Endothelial cell of umbilical vein (primary cell): ENCODE measurements around the gene SLC25A21. TPM values are rescaled to one million over a fixed set of nuclear protein-coding genes. Genes with fewer than 3 reads are reported as not detected.

Experiments
- BruUV-seq: library from RNA; stranded (reverse); fragments of 400-500 nt; replicated peaks from 2 replicates; lab custom pipeline; 2021; lab: Mats Ljungman, UMichigan
- CTCF ChIA-PET: fragments of 300-600, 350-600 bp; sonication (Branson Sonifier 250); formaldehyde crosslinking; loops from one replicate; lab custom pipeline; 2021; ENCODE audit warnings: antibody characterized with exemption, inconsistent platforms; lab: Charles Lee
- POLR2A ChIA-PET: fragments of 300-600, 350-600 bp; sonication (Branson Sonifier 250); formaldehyde crosslinking; loops from one replicate; lab custom pipeline; 2021; ENCODE audit warnings: antibody characterized with exemption, inconsistent platforms; lab: Charles Lee
- DNase-seq: peaks from one replicate; pipeline ENCODE4 v3.0.0-alpha.2; 2011; ENCODE audit warnings: low read depth, low spot score
- FAIRE-seq: peaks from 2 replicates; lab custom pipeline; 2011; peaks lifted over from hg19 to GRCh38; lab: Jason Lieb, UNC
- H2AFZ ChIP-seq: 2 replicates; pipeline ENCODE4 v1.6.0; 2012; ENCODE audit warnings: low read depth, low read length, control low read depth, inconsistent platforms
- H3K27ac ChIP-seq: 2 replicates; pipeline ENCODE4 v1.5.1; 2011; ENCODE audit warnings: low read depth, mild to moderate bottlenecking, control low read depth, low read length, moderate library complexity; ENCODE audit not compliant: insufficient read depth
- H3K27me3 ChIP-seq, 2 experiments: 2 replicates each; pipeline versions ENCODE4 v1.6.0 to v1.6.1; 2011; ENCODE audit warnings: low read length in 2 of 2, mixed read lengths in 1 of 2; ENCODE audit not compliant: control insufficient read depth in 2 of 2, insufficient read depth in 2 of 2
- H3K36me3 ChIP-seq, 2 experiments: 2 replicates in 1 of 2; 3 replicates in 1 of 2; pipeline ENCODE4 v1.5.1; 2011; ENCODE audit warnings: low read length in 2 of 2, mild to moderate bottlenecking in 1 of 2, moderate library complexity in 1 of 2; ENCODE audit not compliant: control insufficient read depth in 2 of 2, insufficient read depth in 2 of 2; ENCODE audit errors: extremely low read depth in 1 of 2
- H3K4me1 ChIP-seq: 3 replicates; pipeline ENCODE4 v1.5.1; 2011; ENCODE audit warnings: mild to moderate bottlenecking, low read length; ENCODE audit not compliant: control insufficient read depth, insufficient read depth; ENCODE audit errors: extremely low read depth
- H3K4me2 ChIP-seq: 2 replicates; pipeline ENCODE4 v1.6.1; 2011; ENCODE audit warnings: low read length, control low read depth, mixed read lengths; ENCODE audit not compliant: insufficient read depth
- H3K4me3 ChIP-seq, 3 experiments: fragments of 200-600 bp in 1 of 3; sonication (generic), shearing (Covaris generic) in 1 of 3; replicated peaks in 1 of 3; 2 replicates each; pipeline ENCODE4 v1.5.1; 2011 to 2016; ENCODE audit warnings: control low read depth in 3 of 3, low read length in 3 of 3, mild to moderate bottlenecking in 2 of 3, inconsistent platforms in 1 of 3, low read depth in 1 of 3, moderate library complexity in 1 of 3; ENCODE audit not compliant: insufficient read depth in 1 of 3
- H3K79me2 ChIP-seq: 2 replicates; pipeline ENCODE4 v1.6.0; 2012; ENCODE audit warnings: low read length, inconsistent platforms; ENCODE audit not compliant: control insufficient read depth, insufficient read depth
- H3K9ac ChIP-seq: replicated peaks from 2 replicates; pipeline ENCODE3; 2011; ENCODE audit warnings: low read length, control low read depth; ENCODE audit not compliant: insufficient read depth; ENCODE audit errors: extremely low read depth
- H3K9me1 ChIP-seq: replicated peaks from 3 replicates; pipeline ENCODE4 v1.6.0; 2011; ENCODE audit warnings: mild to moderate bottlenecking, low read length; ENCODE audit not compliant: control insufficient read depth, insufficient read depth; ENCODE audit errors: extremely low read depth
- H3K9me3 ChIP-seq: replicated peaks from 2 replicates; pipeline ENCODE4 v1.5.1; 2012; ENCODE audit warnings: low read length, inconsistent platforms; ENCODE audit not compliant: control insufficient read depth, insufficient read depth
- H4K20me1 ChIP-seq: replicated peaks from 2 replicates; pipeline ENCODE3; 2011; ENCODE audit warnings: mild to moderate bottlenecking, low read length; ENCODE audit not compliant: control insufficient read depth, insufficient read depth; ENCODE audit errors: extremely low read depth
- EZH2 ChIP-seq: IDR thresholded peaks from 2 replicates; pipeline ENCODE4 v1.6.1; 2012; ENCODE audit warnings: borderline replicate concordance, low read depth, mild to moderate bottlenecking, moderate library complexity, low read length, inconsistent platforms; ENCODE audit not compliant: severe bottlenecking
- FOS ChIP-seq: IDR thresholded peaks from 2 replicates; pipeline ENCODE4 v1.6.1; 2011; ENCODE audit warnings: mild to moderate bottlenecking, low read length, moderate library complexity, borderline replicate concordance; ENCODE audit not compliant: insufficient read depth
- GATA2 ChIP-seq: IDR thresholded peaks from 2 replicates; pipeline ENCODE4 v1.7.0; 2011; ENCODE audit warnings: low read depth, mild to moderate bottlenecking, moderate library complexity, mixed read lengths, low read length; ENCODE audit not compliant: insufficient read length, insufficient read depth
- JUN ChIP-seq: IDR thresholded peaks from 2 replicates; pipeline ENCODE4 v1.6.1; 2011; ENCODE audit warnings: borderline replicate concordance, low read depth; ENCODE audit not compliant: insufficient read length, insufficient read depth
- MYC ChIP-seq: IDR thresholded peaks from one replicate; pipeline ENCODE4 v1.6.1; 2011; ENCODE audit warnings: mild to moderate bottlenecking, low read depth, low read length
- POLR2A ChIP-seq: IDR thresholded peaks from 2 replicates; pipeline ENCODE4 v1.6.1; 2012; ENCODE audit warnings: low read depth, mild to moderate bottlenecking, control low read depth, low read length
- POLR2AphosphoS5 ChIP-seq: IDR thresholded peaks from 2 replicates; pipeline ENCODE4 v1.6.1; 2012; ENCODE audit warnings: low read depth, mild to moderate bottlenecking, control low read depth, low read length, moderate library complexity; ENCODE audit not compliant: insufficient read depth
- dilution Hi-C: fragments of 300-500 bp; cut with MboI; formaldehyde crosslinking; loops from one replicate; pipeline ENCODE4 v1.15.0; 2019; ENCODE audit warnings: low sequenced_read_pairs; ENCODE audit not compliant: extremely low pct_ligation_motif_present
- intact Hi-C: fragments of 100-400 bp; cut with micrococcal nuclease; formaldehyde crosslinking; loops from one replicate; pipeline ENCODE4 v1.10.0; 2022
- polyA plus RNA-seq, 4 experiments: library from polyadenylated mRNA; depleted of rRNA in 3 of 4; stranded (reverse) in 3 of 4; unstranded in 1 of 4; fragments of >200 nt; gene quantifications; 2 replicates each; pipeline versions ENCODE4 v1.2.1 to v1.2.3, GENCODE V29; 2011 to 2012; ENCODE audit warnings: missing spikeins in 1 of 4
- total RNA-seq: library from RNA; stranded (reverse); gene quantifications from 2 replicates; pipeline ENCODE4 v1.2.3, GENCODE V29; 2021
- TF ChIP-seq, protein P1 (sequence below): IDR thresholded peaks from 2 replicates; pipeline ENCODE4 v1.6.1; 2011; ENCODE audit not compliant: insufficient read depth, insufficient read length
- TF ChIP-seq, protein P2 (sequence below), 2 donors: IDR thresholded peaks; 1 replicate in 1 of 2; 2 replicates in 1 of 2; pipeline ENCODE4 v1.5.1; 2011; ENCODE audit warnings: low read length in 2 of 2, mild to moderate bottlenecking in 2 of 2, moderate library complexity in 2 of 2, control low read depth in 1 of 2, inconsistent platforms in 1 of 2, low read depth in 1 of 2; ENCODE audit not compliant: insufficient read depth in 1 of 2; ENCODE audit errors: extremely low read depth in 1 of 2

Gene SLC25A21
- total and polyA plus RNA-seq, 2 donors (not counting 3 experiments of a cell fraction or from before 2014, with no cell fraction given), result 0.98 to 1.4 TPM

DNA sequence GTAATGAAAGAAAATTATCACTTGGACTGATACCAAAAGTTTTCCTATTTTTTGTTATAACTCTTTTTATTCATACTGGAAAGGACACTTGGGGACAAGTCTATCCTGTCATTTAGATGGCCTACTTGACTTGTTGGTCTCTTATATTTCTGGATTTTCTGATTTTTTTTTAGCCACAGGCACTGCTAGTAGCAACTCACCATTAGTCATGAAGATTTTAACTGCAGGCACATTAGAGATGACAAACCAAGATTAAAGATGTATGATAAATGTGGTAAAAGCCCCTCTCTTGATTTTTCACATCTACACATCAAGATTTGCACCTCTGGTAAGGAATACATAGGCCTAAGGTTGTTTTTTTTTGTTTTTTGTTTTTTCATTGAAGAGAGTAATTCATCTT lies 217.0 kb downstream of the SLC25A21 start:
- Histone ChIP-seq H4K20me1 (no peaks in the 10 kb centered on the region), H2AFZ (no peak overlapping the region), H3K4me2 (no peak overlapping the region), H3K79me2 (no peaks in the 10 kb centered on the region), H3K4me3 (no peak overlapping the region), H3K27ac (no peak overlapping the region), H3K9me1 (no peaks in the 10 kb centered on the region), H3K9me3 (no peaks in the 10 kb centered on the region), H3K27me3 (no peaks in the 10 kb centered on the region), H3K9ac (no peak overlapping the region), H3K36me3 (no peaks in the 10 kb centered on the region), H3K4me1 (no peaks in the 10 kb centered on the region)
- no peak for DNase-seq
- no peak for FAIRE-seq
- dilution Hi-C loops (no loop called here), intact Hi-C loops (no loop called here)
- no TSS peak for BruUV-seq
- no peak for TF ChIP-seq POLR2AphosphoS5
- TF ChIP-seq GATA2, result no peak
- TF ChIP-seq FOS, result no peak
- TF ChIP-seq, protein P1, sequence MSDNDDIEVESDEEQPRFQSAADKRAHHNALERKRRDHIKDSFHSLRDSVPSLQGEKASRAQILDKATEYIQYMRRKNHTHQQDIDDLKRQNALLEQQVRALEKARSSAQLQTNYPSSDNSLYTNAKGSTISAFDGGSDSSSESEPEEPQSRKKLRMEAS, result no peak
- TF ChIP-seq EZH2, result no peak
- TF ChIP-seq POLR2A, result no peak
- TF ChIP-seq, protein P2, sequence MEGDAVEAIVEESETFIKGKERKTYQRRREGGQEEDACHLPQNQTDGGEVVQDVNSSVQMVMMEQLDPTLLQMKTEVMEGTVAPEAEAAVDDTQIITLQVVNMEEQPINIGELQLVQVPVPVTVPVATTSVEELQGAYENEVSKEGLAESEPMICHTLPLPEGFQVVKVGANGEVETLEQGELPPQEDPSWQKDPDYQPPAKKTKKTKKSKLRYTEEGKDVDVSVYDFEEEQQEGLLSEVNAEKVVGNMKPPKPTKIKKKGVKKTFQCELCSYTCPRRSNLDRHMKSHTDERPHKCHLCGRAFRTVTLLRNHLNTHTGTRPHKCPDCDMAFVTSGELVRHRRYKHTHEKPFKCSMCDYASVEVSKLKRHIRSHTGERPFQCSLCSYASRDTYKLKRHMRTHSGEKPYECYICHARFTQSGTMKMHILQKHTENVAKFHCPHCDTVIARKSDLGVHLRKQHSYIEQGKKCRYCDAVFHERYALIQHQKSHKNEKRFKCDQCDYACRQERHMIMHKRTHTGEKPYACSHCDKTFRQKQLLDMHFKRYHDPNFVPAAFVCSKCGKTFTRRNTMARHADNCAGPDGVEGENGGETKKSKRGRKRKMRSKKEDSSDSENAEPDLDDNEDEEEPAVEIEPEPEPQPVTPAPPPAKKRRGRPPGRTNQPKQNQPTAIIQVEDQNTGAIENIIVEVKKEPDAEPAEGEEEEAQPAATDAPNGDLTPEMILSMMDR (IDR thresholded peaks at IDR 0.05; ENCODE audit: extremely low read depth in 1 of 2, insufficient read depth in 1 of 2, low read depth in 1 of 2, low read length in 2 of 2), result no peak
- no peak for TF ChIP-seq MYC
- TF ChIP-seq JUN, result no peak
- POLR2A ChIA-PET, result no interaction called here
- CTCF ChIA-PET, result no interaction called here
